NCI-H345 treated with DMSO at 0.1 percent for 48 hours (cell line): Measurements from ENCODE around the gene FAM193B.
"Not testable (repeated sequence)": the region's sequence is repeated elsewhere in the genome, so short reads cannot be mapped to it uniquely, and the experiment has no call there.

Experiments used
- DNase-seq: peaks from one replicate; lab custom pipeline; 2025; ENCODE audit not compliant: unreplicated experiment; lab: John Stamatoyannopoulos, UW

Gene FAM193B

GRCh38 chr5:177538876-177539275, 15.5 kb downstream of the FAM193B start:
- DNase-seq, result no peak

GRCh38 chr5:177537389-177538361, 16.7 kb downstream of the FAM193B start:
- no peak for DNase-seq

- no peak for DNase-seq
Measured at GRCh38 chr5:177536386-177536785, 18.0 kb downstream of the FAM193B start.

- no peak for DNase-seq
Measured at GRCh38 chr5:177535125-177535524, 19.2 kb downstream of the FAM193B start.

GRCh38 chr5:177534433-177534832, 19.9 kb downstream of the FAM193B start:
- not testable (repeated sequence) for DNase-seq

GRCh38 chr5:177531209-177531940, 23.0 kb downstream of the FAM193B start:
- no peak for DNase-seq

GRCh38 chr5:177530638-177531037, 23.7 kb downstream of the FAM193B start:
- DNase-seq, result no peak

GRCh38 chr5:177529247-177530203, 24.8 kb downstream of the FAM193B start:
- no peak for DNase-seq

GRCh38 chr5:177528631-177529030, 25.7 kb downstream of the FAM193B start:
- DNase-seq, result no peak

GRCh38 chr5:177527595-177527994, 26.8 kb downstream of the FAM193B start:
- no peak for DNase-seq

GRCh38 chr5:177526791-177527190, 27.6 kb downstream of the FAM193B start:
- no peak for DNase-seq

- DNase-seq, result no peak
Measured at GRCh38 chr5:177526191-177526590, 28.2 kb downstream of the FAM193B start.

- DNase-seq, result no peak
Measured at GRCh38 chr5:177524941-177525655, 29.3 kb downstream of the FAM193B start.

GRCh38 chr5:177524539-177524900, 29.8 kb downstream of the FAM193B start:
- DNase-seq, result no peak

GRCh38 chr5:177523711-177524538, 30.4 kb downstream of the FAM193B start:
- no peak for DNase-seq

- no peak for DNase-seq
Measured at GRCh38 chr5:177520916-177521513, 33.3 kb downstream of the FAM193B start.

- no peak for DNase-seq
Measured at GRCh38 chr5:177520271-177520670, 34.1 kb downstream of the FAM193B start.

- DNase-seq, result no peak
Measured at GRCh38 chr5:177519463-177520235, 34.7 kb downstream of the FAM193B start.
